Gastroesophageal sphincter (tissue), 4 donors: ENCODE results near the gene CPHXL2. TPM values are rescaled to one million over a fixed set of nuclear protein-coding genes. Genes with fewer than 3 reads are reported as not detected.

Experiments used
- ATAC-seq: fragments of 150-250 bp; one replicate; pipeline ENCODE4 v1.9.1; 2016; ENCODE audit warnings: mild to moderate bottlenecking, moderate library complexity
- H3K27ac ChIP-seq, 4 donors: fragments of 200-600 bp; sonication (generic) in 3 of 4; 1 replicate in 3 of 4; 2 replicates in 1 of 4; pipeline ENCODE4 v1.5.1; 2016 to 2019
- H3K27me3 ChIP-seq: fragments of 200-600 bp; sonication (generic); one replicate; pipeline ENCODE4 v1.5.1; 2019
- H3K36me3 ChIP-seq, 2 donors: fragments of 200-600 bp; sonication (generic); one replicate each; pipeline ENCODE4 v1.5.1; 2019; ENCODE audit warnings: control low read depth in 1 of 2
- H3K4me1 ChIP-seq, 3 donors: fragments of 200-600 bp; sonication (generic); 1 replicate in 2 of 3; 2 replicates in 1 of 3; pipeline ENCODE4 v1.5.1; 2016 to 2019; ENCODE audit warnings: control low read depth in 2 of 3
- H3K4me3 ChIP-seq, 2 donors: fragments of 200-600 bp; sonication (generic); one replicate each; pipeline ENCODE4 v1.5.1; 2019; ENCODE audit warnings: mild to moderate bottlenecking in 1 of 2, moderate library complexity in 1 of 2
- H3K9me3 ChIP-seq, 3 donors: fragments of 200-600 bp; sonication (generic); one replicate each; pipeline ENCODE4 v1.5.1; 2017 to 2019; ENCODE audit warnings: control low read depth in 2 of 3
- CTCF ChIP-seq, 4 experiments: fragments of 200-600 bp in 2 of 4; fragments of 450-650 bp in 2 of 4; sonication (generic) in 1 of 4; IDR thresholded peaks; one replicate each; pipeline ENCODE4 v1.5.1; 2017 to 2019; ENCODE audit warnings: antibody characterized with exemption in 4 of 4, mild to moderate bottlenecking in 2 of 4, moderate library complexity in 2 of 4
- EP300 ChIP-seq: sonication (generic); formaldehyde crosslinking; IDR thresholded peaks from one replicate; pipeline ENCODE4 v1.6.1; 2017; ENCODE audit warnings: antibody characterized with exemption, mild to moderate bottlenecking
- POLR2A ChIP-seq, 2 donors: fragments of 450-650 bp; IDR thresholded peaks; one replicate each; pipeline ENCODE4 v1.6.1; 2017; ENCODE audit warnings: antibody characterized with exemption in 2 of 2, mild to moderate bottlenecking in 2 of 2, moderate library complexity in 1 of 2
- POLR2AphosphoS5 ChIP-seq: sonication (generic); formaldehyde crosslinking; IDR thresholded peaks from one replicate; pipeline ENCODE4 v1.6.1; 2017; ENCODE audit warnings: antibody characterized with exemption
- WGBS, 2 donors: methylation state at CpG; one replicate each; pipeline ENCODE4 v1.1.5; 2018; ENCODE audit warnings: low coverage in 1 of 2; 5-methylcytosine and 5-hydroxymethylcytosine counted together
- total RNA-seq, 4 donors: library from RNA; depleted of rRNA; stranded (reverse); fragments of >200 nt; gene quantifications; one replicate each; pipeline ENCODE4 v1.1.0, GENCODE V29; 2016

CPHXL2 gene
- total RNA-seq, 4 donors from 2014 or later, result not detected

GRCh38 chr16:75658175-75658574 lies 18.6 kb downstream of the CPHXL2 start:
- Histone ChIP-seq H3K36me3 (peaks cover 13 to 77% of the 10 kb centered on the region in 2 donors), H3K9me3 (no peaks in the 10 kb centered on the region), H3K4me3 (no peak overlapping the region), H3K27ac (no peak overlapping the region), H3K4me1 (peaks cover 0 to 11% (median 4%) of the 10 kb centered on the region in 3 donors), H3K27me3 (no peaks in the 10 kb centered on the region)
- ATAC-seq, result no peak
- WGBS, 2 donors, result 90% methylated on average over 1 of the region's 2 CpGs; no CpG with 5 or more reads in 1 of the 2 donors
- TF ChIP-seq CTCF (IDR thresholded peaks at IDR 0.05) (no peak), POLR2A (IDR thresholded peaks at IDR 0.05) (no peak), POLR2AphosphoS5 (no peak), EP300 (no peak)

- TF ChIP-seq POLR2A (IDR thresholded peaks at IDR 0.05) (no peak), CTCF (IDR thresholded peaks at IDR 0.05) (no peak), EP300 (no peak), POLR2AphosphoS5 (no peak)
- no peak for ATAC-seq
- no peaks in the 10 kb centered on the region for H3K27me3 ChIP-seq
- WGBS, 2 donors, result 17% methylated on average over 1 of the region's 1 CpG; no CpG with 5 or more reads in 1 of the 2 donors
- no peak overlapping the region for H3K4me3 ChIP-seq
- peaks cover 13 to 49% of the 10 kb centered on the region in 2 donors for H3K36me3 ChIP-seq
- no peak overlapping the region for H3K27ac ChIP-seq
- H3K9me3 ChIP-seq, result no peaks in the 10 kb centered on the region
- peaks cover 0 to 44% (median 21%) of the 10 kb centered on the region in 3 donors for H3K4me1 ChIP-seq
Observed at GRCh38 chr16:75653922-75654321, 22.9 kb downstream of the CPHXL2 start.

GRCh38 chr16:75648265-75649076 lies 28.3 kb downstream of the CPHXL2 start:
- Histone ChIP-seq H3K36me3 (peaks cover 0 to 25% of the 10 kb centered on the region in 2 donors), H3K4me1 (peaks cover 0 to 74% (median 33%) of the 10 kb centered on the region in 3 donors), H3K27ac (peak overlapping the region; percentile 91 to 99 (median 96)), H3K4me3 (peak overlapping the region; percentile 93 to 96), H3K9me3 (no peaks in the 10 kb centered on the region), H3K27me3 (no peaks in the 10 kb centered on the region)
- ATAC-seq, result peak; percentile 51
- TF ChIP-seq POLR2AphosphoS5 (peak; percentile 23), POLR2A (IDR thresholded peaks at IDR 0.05) (no peak)
- 0% methylated on average over 8 to 9 of the region's 62 CpGs for WGBS, 2 donors

- Histone ChIP-seq H3K27ac (peak within 1 kb of the TSS; percentile 91 to 99 (median 96)), H3K4me3 (peak within 1 kb of the TSS; percentile 93 to 96), H3K27me3 (no peaks in the 10 kb centered on the region), H3K36me3 (peaks cover 0 to 32% of the 10 kb centered on the region in 2 donors), H3K9me3 (no peaks in the 10 kb centered on the region), H3K4me1 (peaks cover 0 to 74% (median 27%) of the 10 kb centered on the region in 3 donors)
- ATAC-seq, result peak; percentile 97
- TF ChIP-seq EP300, result no peak
- peak; percentile 97 for TF ChIP-seq POLR2AphosphoS5
- TF ChIP-seq POLR2A (IDR thresholded peaks at IDR 0.05), result peak; percentile 91 to 94
- TF ChIP-seq CTCF (IDR thresholded peaks at IDR 0.05), result no peak
- WGBS, 2 donors, result 0% methylated on average over 13 of the region's 76 CpGs; no CpG with 5 or more reads in 1 of the 2 donors
Observed at GRCh38 chr16:75647492-75648264, 29.1 kb downstream of the CPHXL2 start, which contains the start of the genes KARS1 and TERF2IP. TSS of gene KARS1 (minus strand) at chr16:75647665. CDS start at chr16:75647639, 26 bp downstream. TSS of gene TERF2IP (plus strand) at chr16:75647773. CDS start at chr16:75647883, 110 bp downstream.

GRCh38 chr16:75647112-75647491 lies 29.7 kb downstream of the CPHXL2 start:
- Histone ChIP-seq H3K27me3 (no peaks in the 10 kb centered on the region), H3K4me1 (peaks cover 0 to 72% (median 22%) of the 10 kb centered on the region in 3 donors), H3K27ac (peak overlapping the region; percentile 60 to 99 (median 94)), H3K4me3 (peak overlapping the region; percentile 93 to 96), H3K9me3 (no peaks in the 10 kb centered on the region), H3K36me3 (peaks cover 0 to 38% of the 10 kb centered on the region in 2 donors)
- 0% methylated on average over 4 of the region's 18 CpGs for WGBS, 2 donors
- peak; percentile 20 for ATAC-seq
- TF ChIP-seq POLR2A (IDR thresholded peaks at IDR 0.05), result no peak
- TF ChIP-seq CTCF (IDR thresholded peaks at IDR 0.05), result no peak
- no peak for TF ChIP-seq POLR2AphosphoS5
- TF ChIP-seq EP300, result peak; percentile 5
